CD14-positive monocyte (primary cell): Measurements from ENCODE around the gene HSPA4. TPM values are rescaled to one million over a fixed set of nuclear protein-coding genes. Genes with fewer than 3 reads are reported as not detected.

Experiments used
- DNase-seq, 3 donors: peaks; one replicate each; pipeline ENCODE4 v3.0.0-alpha.2; 2011 to 2022
- H2AFZ ChIP-seq: 2 replicates; pipeline ENCODE4 v1.6.0; 2012; ENCODE audit warnings: mild to moderate bottlenecking, low read depth, low read length, inconsistent platforms; ENCODE audit not compliant: insufficient read depth, poor library complexity, severe bottlenecking
- H3K27ac ChIP-seq, 2 donors: 1 replicate in 1 of 2; 2 replicates in 1 of 2; pipeline ENCODE4 v1.5.1; 2012 to 2013; ENCODE audit warnings: low read length in 2 of 2, control low read depth in 1 of 2, inconsistent platforms in 1 of 2, low read depth in 1 of 2, mild to moderate bottlenecking in 1 of 2
- H3K27me3 ChIP-seq, 2 donors: one replicate each; pipeline versions ENCODE4 v1.6.0 to v1.6.1; 2011 to 2013; ENCODE audit warnings: low read length in 2 of 2; ENCODE audit not compliant: control insufficient read depth in 2 of 2, insufficient read depth in 2 of 2
- H3K36me3 ChIP-seq, 2 donors: replicated peaks in 1 of 2; 1 replicate in 1 of 2; 2 replicates in 1 of 2; pipeline versions ENCODE4 v1.5.1 to v1.6.1; 2012 to 2013; ENCODE audit warnings: low read length in 2 of 2, control low read depth in 1 of 2, inconsistent platforms in 1 of 2, mild to moderate bottlenecking in 1 of 2; ENCODE audit not compliant: insufficient read depth in 2 of 2, control insufficient read depth in 1 of 2
- H3K4me1 ChIP-seq, 2 donors: 1 replicate in 1 of 2; 2 replicates in 1 of 2; pipeline versions ENCODE4 v1.5.1 to v1.6.1; 2012 to 2013; ENCODE audit warnings: low read length in 2 of 2, control low read depth in 1 of 2, inconsistent platforms in 1 of 2, mild to moderate bottlenecking in 1 of 2, moderate library complexity in 1 of 2; ENCODE audit not compliant: insufficient read depth in 2 of 2, control insufficient read depth in 1 of 2
- H3K4me2 ChIP-seq: replicated peaks from 2 replicates; pipeline ENCODE3; 2012; ENCODE audit warnings: low read length, moderate library complexity, mild to moderate bottlenecking; ENCODE audit not compliant: poor library complexity, severe bottlenecking; ENCODE audit errors: extremely low read depth
- H3K4me3 ChIP-seq, 3 experiments: fragments of 200-600 bp in 1 of 3; sonication (generic) in 1 of 3; replicated peaks in 1 of 3; 1 replicate in 2 of 3; 2 replicates in 1 of 3; pipeline ENCODE4 v1.5.1; 2011 to 2013; ENCODE audit warnings: low read length in 3 of 3, mild to moderate bottlenecking in 3 of 3, control low read depth in 2 of 3, low read depth in 2 of 3, inconsistent platforms in 1 of 3, moderate library complexity in 1 of 3
- H3K79me2 ChIP-seq: 2 replicates; pipeline ENCODE4 v1.6.0; 2012; ENCODE audit warnings: mild to moderate bottlenecking, control low read depth, inconsistent platforms, low read length, moderate library complexity; ENCODE audit not compliant: insufficient read depth
- H3K9ac ChIP-seq: 2 replicates; pipeline ENCODE4 v1.6.0; 2017; ENCODE audit warnings: low read length, mild to moderate bottlenecking; ENCODE audit not compliant: insufficient read depth, poor library complexity, severe bottlenecking
- H3K9me3 ChIP-seq, 2 donors: replicated peaks in 1 of 2; 1 replicate in 1 of 2; 2 replicates in 1 of 2; pipeline versions ENCODE4 v1.5.1 to v1.6.1; 2012 to 2013; ENCODE audit warnings: low read length in 2 of 2, control low read depth in 1 of 2; ENCODE audit not compliant: control insufficient read depth in 1 of 2, insufficient read depth in 1 of 2
- H4K20me1 ChIP-seq: 2 replicates; pipeline ENCODE4 v1.6.0; 2012; ENCODE audit warnings: mild to moderate bottlenecking, low read length, control low read depth, moderate library complexity; ENCODE audit not compliant: insufficient read depth
- H3K27ac Mint-ChIP-seq, 7 donors: one replicate each; pipeline ENCODE4 v1.8.0; 2020; ENCODE audit warnings: mild to moderate bottlenecking in 7 of 7, mixed read lengths in 7 of 7, moderate library complexity in 6 of 7, inconsistent platforms in 2 of 7
- H3K27me3 Mint-ChIP-seq, 3 donors: one replicate each; pipeline ENCODE4 v1.8.0; 2021 to 2022; ENCODE audit warnings: low read depth in 3 of 3, mild to moderate bottlenecking in 3 of 3, mixed read lengths in 3 of 3, moderate library complexity in 3 of 3, inconsistent platforms in 1 of 3
- H3K36me3 Mint-ChIP-seq, 2 donors: one replicate each; pipeline ENCODE4 v1.8.0; 2020; ENCODE audit warnings: mixed read lengths in 2 of 2, inconsistent platforms in 1 of 2, mild to moderate bottlenecking in 1 of 2
- H3K4me1 Mint-ChIP-seq: one replicate; pipeline ENCODE4 v1.8.0; 2020; ENCODE audit warnings: mild to moderate bottlenecking, mixed read lengths
- H3K4me3 Mint-ChIP-seq, 2 donors: one replicate each; pipeline ENCODE4 v1.8.0; 2020; ENCODE audit warnings: mild to moderate bottlenecking in 2 of 2, mixed read lengths in 2 of 2, moderate library complexity in 1 of 2
- H3K9me3 Mint-ChIP-seq, 7 donors: one replicate each; pipeline ENCODE4 v1.8.0; 2020 to 2022; ENCODE audit warnings: mixed read lengths in 7 of 7, mild to moderate bottlenecking in 6 of 7, moderate library complexity in 6 of 7, inconsistent platforms in 2 of 7
- WGBS: methylation state at CpG from one replicate; pipeline ENCODE4 v1.1.5; 2013; ENCODE audit warnings: missing lambda C conversion rate; ENCODE audit not compliant: insufficient coverage; 5-methylcytosine and 5-hydroxymethylcytosine counted together
- intact Hi-C, 2 donors: fragments of 100-400 bp; cut with micrococcal nuclease; formaldehyde crosslinking; loops; one replicate each; pipeline versions ENCODE4 v1.15.0 to v1.15.1; 2023
- polyA plus RNA-seq, 3 donors: library from polyadenylated mRNA; depleted of rRNA in 1 of 3; unstranded in 2 of 3; stranded (reverse) in 1 of 3; fragments of 300-500 nt in 2 of 3; fragments of >200 nt in 1 of 3; fragmentation: Illumina TruSeq in 2 of 3; gene quantifications; 1 replicate in 2 of 3; 2 replicates in 1 of 3; pipeline ENCODE4 v1.2.3, GENCODE V29; 2012 to 2021
- TF ChIP-seq, protein P1 (sequence below): fragments of 200-600 bp; IDR thresholded peaks from one replicate; pipeline ENCODE4 v1.8.0; 2022; ENCODE audit warnings: antibody characterized with exemption, mild to moderate bottlenecking

HSPA4 gene
- polyA plus RNA-seq, 3 donors: 15.7 to 52.0 (median 27.7) TPM

- Mint-ChIP-seq H3K27ac (no peak overlapping the region), H3K4me1 (peaks cover 28% of the 10 kb centered on the region), H3K4me3 (no peak overlapping the region), H3K27me3 (peaks cover 0 to 2% (median 0%) of the 10 kb centered on the region in 3 donors), H3K9me3 (peaks cover 9 to 16% (median 12%) of the 10 kb centered on the region in 7 donors), H3K36me3 (no peaks in the 10 kb centered on the region)
- H3K79me2 ChIP-seq: no peaks in the 10 kb centered on the region
- H2AFZ ChIP-seq: no peak overlapping the region
- H3K9me3 ChIP-seq: peaks cover 0 to 8% of the 10 kb centered on the region in 2 donors
- WGBS: 55% methylated on average over 9 of the region's 11 CpGs
- H4K20me1 ChIP-seq: no peaks in the 10 kb centered on the region
- TF ChIP-seq, protein P1, sequence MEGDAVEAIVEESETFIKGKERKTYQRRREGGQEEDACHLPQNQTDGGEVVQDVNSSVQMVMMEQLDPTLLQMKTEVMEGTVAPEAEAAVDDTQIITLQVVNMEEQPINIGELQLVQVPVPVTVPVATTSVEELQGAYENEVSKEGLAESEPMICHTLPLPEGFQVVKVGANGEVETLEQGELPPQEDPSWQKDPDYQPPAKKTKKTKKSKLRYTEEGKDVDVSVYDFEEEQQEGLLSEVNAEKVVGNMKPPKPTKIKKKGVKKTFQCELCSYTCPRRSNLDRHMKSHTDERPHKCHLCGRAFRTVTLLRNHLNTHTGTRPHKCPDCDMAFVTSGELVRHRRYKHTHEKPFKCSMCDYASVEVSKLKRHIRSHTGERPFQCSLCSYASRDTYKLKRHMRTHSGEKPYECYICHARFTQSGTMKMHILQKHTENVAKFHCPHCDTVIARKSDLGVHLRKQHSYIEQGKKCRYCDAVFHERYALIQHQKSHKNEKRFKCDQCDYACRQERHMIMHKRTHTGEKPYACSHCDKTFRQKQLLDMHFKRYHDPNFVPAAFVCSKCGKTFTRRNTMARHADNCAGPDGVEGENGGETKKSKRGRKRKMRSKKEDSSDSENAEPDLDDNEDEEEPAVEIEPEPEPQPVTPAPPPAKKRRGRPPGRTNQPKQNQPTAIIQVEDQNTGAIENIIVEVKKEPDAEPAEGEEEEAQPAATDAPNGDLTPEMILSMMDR: no peak
- no peaks in the 10 kb centered on the region for H3K27me3 ChIP-seq
- no peaks in the 10 kb centered on the region for H3K36me3 ChIP-seq
- H3K4me1 ChIP-seq: no peaks in the 10 kb centered on the region
- DNase-seq: peak in 1 of 3 donors; percentile 3
- no peak overlapping the region for H3K4me3 ChIP-seq
- H3K4me2 ChIP-seq: no peak overlapping the region
- intact Hi-C loops: no loop called here
- no peak overlapping the region for H3K27ac ChIP-seq
- H3K9ac ChIP-seq: no peak overlapping the region
These were observed 93.8 kb downstream of the HSPA4 start for GRCh38 chr5:133145436-133146170.

- Histone ChIP-seq H3K4me2 (no peak overlapping the region), H3K9ac (no peak overlapping the region), H4K20me1 (no peaks in the 10 kb centered on the region), H3K36me3 (no peaks in the 10 kb centered on the region), H3K4me3 (no peak overlapping the region), H3K4me1 (no peaks in the 10 kb centered on the region), H3K79me2 (no peaks in the 10 kb centered on the region), H3K27me3 (no peaks in the 10 kb centered on the region), H3K9me3 (peaks cover 0 to 8% of the 10 kb centered on the region in 2 donors), H2AFZ (no peak overlapping the region), H3K27ac (no peak overlapping the region)
- TF ChIP-seq, protein P1: no peak
- H3K9me3 Mint-ChIP-seq: peaks cover 9 to 16% (median 12%) of the 10 kb centered on the region in 7 donors
- intact Hi-C loops: no loop called here
- H3K27ac Mint-ChIP-seq: no peak overlapping the region
- no peaks in the 10 kb centered on the region for H3K36me3 Mint-ChIP-seq
- H3K27me3 Mint-ChIP-seq: peaks cover 0 to 2% (median 0%) of the 10 kb centered on the region in 3 donors
- WGBS: 5% methylated on average over 7 of the region's 7 CpGs
- no peak for DNase-seq
- H3K4me1 Mint-ChIP-seq: peaks cover 28% of the 10 kb centered on the region
- H3K4me3 Mint-ChIP-seq: no peak overlapping the region
These were observed 95.6 kb downstream of the HSPA4 start for GRCh38 chr5:133147411-133147810.
